Psoas muscle (tissue), 8 donors: Measurements from ENCODE around the gene ADAM29. TPM values are rescaled to one million over a fixed set of nuclear protein-coding genes. Genes with fewer than 3 reads are reported as not detected.
"Not testable (repeated sequence)": the region's sequence is repeated elsewhere in the genome, so short reads cannot be mapped to it uniquely, and the experiment has no call there.

ENCODE experiments used
- ATAC-seq, 4 donors: fragments of 200-7000 bp; cut with Tn5 transposase; one replicate each; pipeline ENCODE4 v1.9.1; 2020; ENCODE audit warnings: moderate library complexity in 3 of 4, mild to moderate bottlenecking in 2 of 4
- DNase-seq, 2 donors: peaks; one replicate each; pipeline ENCODE4 v3.0.0-alpha.2; 2020
- H3K27ac ChIP-seq: fragments of 200-600 bp; one replicate; pipeline ENCODE4 v1.8.0; 2022
- H3K27me3 ChIP-seq, 3 donors: fragments of 200-600 bp in 1 of 3; one replicate each; pipeline versions ENCODE4 v1.6.1 to v1.8.0; 2013 to 2022; ENCODE audit warnings: low read length in 2 of 3, mild to moderate bottlenecking in 2 of 3, moderate library complexity in 1 of 3; ENCODE audit not compliant: insufficient read depth in 3 of 3
- H3K36me3 ChIP-seq, 2 donors: fragments of 200-600 bp in 1 of 2; one replicate each; pipeline versions ENCODE4 v1.6.1 to v1.8.0; 2013 to 2022; ENCODE audit warnings: low read depth in 1 of 2, mild to moderate bottlenecking in 1 of 2, moderate library complexity in 1 of 2; ENCODE audit not compliant: insufficient read depth in 1 of 2
- H3K4me1 ChIP-seq: fragments of 200-600 bp; one replicate; pipeline ENCODE4 v1.8.0; 2022
- H3K4me3 ChIP-seq: fragments of 200-600 bp; one replicate; pipeline ENCODE4 v1.8.0; 2022; ENCODE audit warnings: mild to moderate bottlenecking
- H3K9me3 ChIP-seq: fragments of 200-600 bp; one replicate; pipeline ENCODE4 v1.8.0; 2022
- CTCF ChIP-seq: fragments of 200-600 bp; IDR thresholded peaks from one replicate; pipeline ENCODE4 v1.8.0; 2022; ENCODE audit warnings: antibody characterized with exemption
- WGBS, 3 donors: extraction: QIAGEN DNeasy Blood & Tissue Kit; methylation state at CpG; one replicate each; pipeline versions ENCODE4 v1.1.6 to v1.1.7; 2013; 5-methylcytosine and 5-hydroxymethylcytosine counted together
- intact Hi-C, 2 donors: fragments of 100-400 bp; cut with DNase I; formaldehyde crosslinking; loops; one replicate each; pipeline versions ENCODE4 v1.11.0 to v1.14.2; 2022
- long read RNA-seq, 2 donors: library from polyadenylated mRNA; unstranded; transcript quantifications; one replicate each; pipeline ENCODE4 v2.0.0, GENCODE V29; 2021
- polyA plus RNA-seq, 3 donors: library from polyadenylated mRNA; stranded (reverse); fragments of 200-250 nt; gene quantifications; one replicate each; pipeline ENCODE4 v1.2.3, GENCODE V29; 2013
- total RNA-seq, 4 donors: library from RNA; stranded (reverse); fragmentation: NEBNext Ultra II Directional in 2 of 4; extraction: Animal tissue kit (Norgen Biotek cat#: 25700) in 2 of 4; gene quantifications; one replicate each; pipeline versions ENCODE4 v1.2.1 to v1.2.4, GENCODE V29; 2021 to 2023
- donor health status: healthy with polysubstance abuse.
- donor health status: DM: no; HTN: no; CAD: no; lungs with moderate emphysema.
- donor health status: Bipolar disorder and iron deficiency.
- donor health status: healthy.
- donor health status: DM: yes; HTN: yes; CAD: no.
- donor health status: DM: no; HTN: no; CAD: no.
- donor health status: DM: no; HTN: no; CAD: no.
- donor health status: DM: yes; HTN: yes; CAD: no.

The ADAM29 gene
- total RNA-seq (not detected), polyA plus RNA-seq (not detected)
- long read RNA-seq, donor 1, result 0 reads
- long read RNA-seq, donor 2, result 0 reads

DNA sequence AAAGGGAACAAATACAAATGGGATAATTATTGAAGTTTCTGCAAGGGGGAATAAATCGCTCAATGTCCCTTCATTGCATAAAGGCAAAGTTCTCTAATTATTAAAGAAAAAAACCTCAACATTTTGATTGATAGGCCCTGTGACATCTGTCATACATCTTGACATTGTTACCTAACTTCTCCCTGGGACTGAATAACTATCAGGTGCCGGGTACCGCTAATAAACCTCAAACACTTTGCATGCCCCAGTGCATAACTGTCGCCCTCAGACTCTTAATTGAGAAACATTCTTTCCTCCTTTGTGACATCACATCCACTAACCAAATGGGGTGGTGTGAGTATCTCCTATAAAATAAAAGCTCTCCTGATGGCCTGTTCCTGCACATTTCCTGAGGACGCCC lies at the start of gene ADAM29:
Gene ADAM29, plus strand, starts transcription at position 301 of the 400 bp plus-strand sequence. CDS start 57,168 bp downstream, outside the sequence.
- H3K9me3 ChIP-seq, result no peaks in the 10 kb centered on the region
- no peak for TF ChIP-seq CTCF
- H3K36me3 ChIP-seq, result no peaks in the 10 kb centered on the region
- H3K27ac ChIP-seq, result no peak within 1 kb of the TSS
- no peak within 1 kb of the TSS for H3K4me3 ChIP-seq
- no peak for DNase-seq
- 78 to 85% (median 85%) methylated on average over 5 of the region's 5 CpGs for WGBS, 3 donors
- ATAC-seq, result no peak
- no peaks in the 10 kb centered on the region for H3K27me3 ChIP-seq
- intact Hi-C loops, result no loop called here
- no peaks in the 10 kb centered on the region for H3K4me1 ChIP-seq

DNA sequence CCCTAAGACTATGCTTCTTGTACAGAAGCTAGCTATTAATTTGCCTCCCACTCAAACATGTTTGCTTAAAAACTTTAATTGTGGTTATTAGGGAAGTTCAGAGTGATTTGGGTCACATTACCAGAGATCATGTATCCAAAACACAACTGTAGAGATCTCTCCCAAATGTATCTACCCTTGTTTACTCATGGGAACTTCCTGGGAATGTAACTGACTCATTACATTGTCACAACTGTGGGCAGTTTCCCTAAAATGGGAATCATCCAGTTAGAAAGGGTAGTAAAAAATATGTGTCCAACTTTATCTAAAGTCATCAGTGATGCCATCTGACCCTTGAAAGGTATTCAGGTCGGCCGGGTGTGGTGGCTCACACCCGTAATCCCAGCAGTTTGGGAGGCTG lies 48.8 kb upstream of the ADAM29 start:
- Histone ChIP-seq H3K4me3 (no peak overlapping the region), H3K4me1 (no peaks in the 10 kb centered on the region), H3K36me3 (no peaks in the 10 kb centered on the region), H3K27me3 (no peaks in the 10 kb centered on the region), H3K9me3 (no peaks in the 10 kb centered on the region), H3K27ac (no peak overlapping the region)
- intact Hi-C loops, result no loop called here
- 53 to 78% (median 75%) methylated on average over 3 of the region's 3 CpGs for WGBS, 3 donors
- no peak for DNase-seq
- no peak for ATAC-seq
- TF ChIP-seq CTCF, result no peak

GRCh38 chr4:174870311-174870710 lies 47.8 kb upstream of the ADAM29 start:
- Histone ChIP-seq H3K36me3 (no peaks in the 10 kb centered on the region), H3K27me3 (no peaks in the 10 kb centered on the region), H3K27ac (no peak overlapping the region), H3K4me3 (no peak overlapping the region), H3K9me3 (no peaks in the 10 kb centered on the region), H3K4me1 (no peaks in the 10 kb centered on the region)
- ATAC-seq (no peak), DNase-seq (no peak)
- TF ChIP-seq CTCF, result no peak
- 29 to 38% (median 31%) methylated on average over 2 of the region's 2 CpGs for WGBS, 3 donors
- intact Hi-C loops, result no loop called here

DNA sequence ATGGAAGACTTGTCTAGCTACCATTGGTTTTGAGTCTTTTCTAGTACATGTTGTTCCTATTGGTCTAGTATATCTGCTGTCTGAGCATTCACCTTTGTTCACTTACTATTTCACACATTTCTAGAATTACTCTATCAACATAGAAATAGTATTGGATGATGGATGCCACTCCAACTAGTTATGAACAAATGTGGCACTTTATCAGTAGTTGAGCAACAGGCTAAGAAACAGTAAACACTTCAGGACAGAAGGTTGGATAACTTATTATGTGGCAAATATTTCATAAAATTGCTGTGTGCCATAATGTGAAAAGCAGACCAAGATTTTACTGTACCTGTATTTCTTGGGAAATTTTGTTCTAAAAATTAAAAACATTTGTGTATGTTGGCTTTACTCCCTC lies 46.8 kb upstream of the ADAM29 start:
- no peaks in the 10 kb centered on the region for H3K9me3 ChIP-seq
- no peak overlapping the region for H3K4me3 ChIP-seq
- no peaks in the 10 kb centered on the region for H3K4me1 ChIP-seq
- DNase-seq (no peak), ATAC-seq (no peak)
- intact Hi-C loops, result no loop called here
- H3K27me3 ChIP-seq, result no peaks in the 10 kb centered on the region
- no peak for TF ChIP-seq CTCF
- no peaks in the 10 kb centered on the region for H3K36me3 ChIP-seq
- H3K27ac ChIP-seq, result no peak overlapping the region

DNA sequence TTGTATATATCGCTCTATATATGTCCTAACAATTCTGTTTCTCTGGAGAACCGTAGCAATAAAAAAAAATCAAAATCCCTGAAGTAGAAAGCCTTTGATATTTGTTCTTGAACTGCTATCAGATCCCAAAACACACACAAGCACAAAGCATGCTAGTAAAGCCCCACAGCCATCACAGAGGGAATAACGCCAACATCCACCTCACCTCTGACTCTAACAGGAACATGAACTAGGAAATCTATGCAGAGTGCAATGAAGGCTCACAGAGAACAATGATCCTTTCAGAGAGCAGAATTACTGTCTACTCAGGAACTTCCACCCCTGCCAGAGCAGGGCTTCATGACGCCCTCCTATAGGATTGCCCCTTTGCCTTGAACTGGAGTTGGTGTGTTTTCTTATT lies 45.0 kb upstream of the ADAM29 start:
- H3K4me1 ChIP-seq, H3K27ac ChIP-seq, H3K36me3 ChIP-seq, DNase-seq, H3K27me3 ChIP-seq, H3K4me3 ChIP-seq, intact Hi-C loops, ATAC-seq, H3K9me3 ChIP-seq: not testable (repeated sequence)
- WGBS, 3 donors, result 69 to 74% (median 70%) methylated on average over 3 of the region's 4 CpGs
